PC-3 (cell line): ENCODE results near the gene ANK3.

Experiments
- CTCF ChIP-seq: fragments of 300-600 bp; sonication (generic); conservative IDR thresholded peaks from 2 replicates; pipeline ENCODE4 v1.5.1; 2017; ENCODE audit warnings: antibody characterized with exemption, low read depth, mild to moderate bottlenecking, low read length
- EZH2 ChIP-seq: fragments of 300-600 bp; sonication (generic); IDR thresholded peaks from one replicate; pipeline ENCODE4 v1.6.1; 2017; ENCODE audit warnings: antibody characterized with exemption, mild to moderate bottlenecking, low read length; ENCODE audit not compliant: unreplicated experiment

- TF ChIP-seq CTCF (no peak), EZH2 (no peak)
These were observed 99.1 kb downstream of the ANK3 start for GRCh38 chr10:60290558-60290957.
